K562 (cell line): ENCODE results near the gene KXD1. TPM values are rescaled to one million over a fixed set of nuclear protein-coding genes. Genes with fewer than 3 reads are reported as not detected.

ENCODE experiments used
- ATAC-seq: fragments of 200-7000 bp; cut with Tn5 transposase; 3 replicates; pipeline ENCODE4 v1.9.1; 2020; ENCODE audit warnings: moderate library complexity
- BruUV-seq: library from RNA; stranded (reverse); fragments of 400-500 nt; replicated peaks from 2 replicates; lab custom pipeline; 2021; lab: Mats Ljungman, UMichigan
- CTCF ChIA-PET: fragments of 300-600 bp; formaldehyde crosslinking; extraction: SDS; loops from one replicate; lab custom pipeline; 2021; ENCODE audit warnings: low intra/inter-chr PET ratio; lab: Yijun Ruan, JAX
- POLR2A ChIA-PET: fragments of 300-600, 350-650 bp; sonication (Branson Sonifier 250); formaldehyde crosslinking; extraction: SDS; loops from one replicate; lab custom pipeline; 2021; ENCODE audit warnings: antibody characterized with exemption, inconsistent platforms; lab: Yijun Ruan, JAX
- DNase-seq, 4 experiments: peaks; one replicate each; pipeline versions ENCODE4 v3.0.0 to v3.0.0-alpha.2; 2011 to 2018; ENCODE audit warnings: low spot score in 3 of 4, mixed read lengths in 3 of 4; ENCODE audit errors: extremely low read depth in 1 of 4
- FAIRE-seq: peaks from 2 replicates; lab custom pipeline; 2011; peaks lifted over from hg19 to GRCh38; lab: Jason Lieb, UNC
- H2AFZ ChIP-seq: 2 replicates; pipeline ENCODE4 v1.6.0; 2011; ENCODE audit warnings: low read depth, low read length, control low read depth, inconsistent platforms
- H3K27ac ChIP-seq: fragments of 200-600 bp; 3 replicates; pipeline ENCODE4 v1.8.0; 2011; ENCODE audit warnings: low read depth, mild to moderate bottlenecking, control low read depth, inconsistent platforms, low read length, moderate library complexity, mixed read lengths; ENCODE audit errors: extremely low read depth
- H3K27me3 ChIP-seq, 2 experiments: fragments of 300-600 bp in 1 of 2; 2 replicates in 1 of 2; 3 replicates in 1 of 2; pipeline versions ENCODE4 v1.6.0 to v1.8.0; 2011; ENCODE audit warnings: inconsistent platforms in 2 of 2, low read length in 2 of 2, mild to moderate bottlenecking in 1 of 2, mixed read lengths in 1 of 2, moderate library complexity in 1 of 2; ENCODE audit not compliant: control insufficient read depth in 2 of 2, insufficient read depth in 2 of 2
- H3K36me3 ChIP-seq: fragments of 300-600 bp; 3 replicates; pipeline ENCODE4 v1.8.0; 2011; ENCODE audit warnings: mild to moderate bottlenecking, low read length, inconsistent platforms; ENCODE audit not compliant: control insufficient read depth, insufficient read depth
- H3K4me1 ChIP-seq, 2 experiments: fragments of 200-600 bp in 1 of 2; replicated peaks in 1 of 2; 2 replicates in 1 of 2; 3 replicates in 1 of 2; pipeline versions ENCODE4 v1.5.1 to v1.8.0; 2011; ENCODE audit warnings: inconsistent platforms in 2 of 2, low read length in 2 of 2, mild to moderate bottlenecking in 1 of 2, mixed read lengths in 1 of 2, moderate library complexity in 1 of 2; ENCODE audit not compliant: control insufficient read depth in 2 of 2, insufficient read depth in 2 of 2
- H3K4me2 ChIP-seq: 2 replicates; pipeline ENCODE4 v1.6.1; 2011; ENCODE audit warnings: low read length, control low read depth, inconsistent platforms, mixed read lengths; ENCODE audit not compliant: insufficient read depth
- H3K4me3 ChIP-seq: fragments of 200-600 bp; sonication (generic), shearing (Covaris generic); 2 replicates; pipeline ENCODE4 v1.5.1; 2016; ENCODE audit warnings: control low read depth, inconsistent platforms
- H3K79me2 ChIP-seq: fragments of 200-600 bp; 3 replicates; pipeline ENCODE4 v1.8.0; 2011; ENCODE audit warnings: low read length, inconsistent platforms; ENCODE audit not compliant: control insufficient read depth, insufficient read depth
- H3K9ac ChIP-seq, 2 experiments: 2 replicates each; pipeline versions ENCODE4 v1.6.0 to v1.6.1; 2011; ENCODE audit warnings: low read depth in 2 of 2, low read length in 2 of 2, control low read depth in 1 of 2, inconsistent platforms in 1 of 2, mild to moderate bottlenecking in 1 of 2, mixed read lengths in 1 of 2; ENCODE audit not compliant: insufficient read depth in 1 of 2
- H3K9me1 ChIP-seq: one replicate; pipeline ENCODE4 v1.6.0; 2011; ENCODE audit warnings: inconsistent platforms, mild to moderate bottlenecking, low read length, moderate library complexity; ENCODE audit not compliant: control insufficient read depth, insufficient read depth
- H3K9me3 ChIP-seq: replicated peaks from 2 replicates; pipeline ENCODE4 v1.5.1; 2011; ENCODE audit warnings: low read depth, low read length, inconsistent platforms; ENCODE audit not compliant: control insufficient read depth, insufficient read depth
- H4K20me1 ChIP-seq: replicated peaks from 2 replicates; pipeline ENCODE4 v1.6.1; 2011; ENCODE audit warnings: low read length, inconsistent platforms, mixed read lengths; ENCODE audit not compliant: control insufficient read depth, insufficient read depth
- CTBP1 ChIP-seq: fragments of 450-650 bp; IDR thresholded peaks from 2 replicates; pipeline ENCODE4 v1.6.1; 2016; ENCODE audit warnings: borderline replicate concordance
- FOXM1 ChIP-seq, 2 experiments: fragments of 450-650 bp in 1 of 2; sonication (generic) in 1 of 2; formaldehyde crosslinking in 1 of 2; IDR thresholded peaks; 2 replicates each; pipeline versions ENCODE4 v1.6.1 to v1.9.0; 2017 to 2022; ENCODE audit warnings: low read depth in 2 of 2, mild to moderate bottlenecking in 2 of 2, missing genetic modification reagents in 1 of 2, moderate library complexity in 1 of 2
- GTF2F1 ChIP-seq: IDR thresholded peaks from 2 replicates; pipeline ENCODE4 v1.6.1; 2011; ENCODE audit warnings: low read depth, low read length, improper control_type of control experiment
- HDAC1 ChIP-seq, 2 experiments: fragments of 450-650 bp; IDR thresholded peaks; 2 replicates each; pipeline ENCODE4 v1.6.1; 2016 to 2017; ENCODE audit warnings: inconsistent platforms in 1 of 2, mild to moderate bottlenecking in 1 of 2, moderate library complexity in 1 of 2
- KDM4B ChIP-seq, 2 experiments: fragments of 450-650 bp in 1 of 2; sonication (generic) in 1 of 2; IDR thresholded peaks; 2 replicates each; pipeline ENCODE4 v1.6.1; 2016 to 2017; ENCODE audit warnings: borderline replicate concordance in 2 of 2, antibody characterized with exemption in 1 of 2, low read depth in 1 of 2, mild to moderate bottlenecking in 1 of 2
- NFE2L1 ChIP-seq: fragments of 450-650 bp; IDR thresholded peaks from 2 replicates; pipeline ENCODE4 v1.6.1; 2016; ENCODE audit warnings: missing genetic modification characterization, low read depth, mild to moderate bottlenecking, missing compliant biosample characterization, moderate library complexity, borderline replicate concordance
- PBX2 ChIP-seq, 2 experiments: IDR thresholded peaks in 1 of 2; conservative IDR thresholded peaks in 1 of 2; 2 replicates each; pipeline ENCODE4 v1.6.1; 2016; ENCODE audit warnings: low read depth in 2 of 2, mild to moderate bottlenecking in 1 of 2, missing compliant biosample characterization in 1 of 2, missing genetic modification characterization in 1 of 2, moderate library complexity in 1 of 2
- RBBP5 ChIP-seq: fragments of 200-600 bp; sonication (generic); IDR thresholded peaks from 2 replicates; pipeline ENCODE4 v1.6.1; 2012; ENCODE audit warnings: borderline replicate concordance, mild to moderate bottlenecking, low read length, control low read depth, inconsistent platforms; ENCODE audit not compliant: insufficient read depth, poor library complexity, severe bottlenecking
- RBM39 ChIP-seq: fragments of 200-400 bp; formaldehyde crosslinking; optimal IDR thresholded peaks from 2 replicates; pipeline ENCODE3; 2018; ENCODE audit warnings: low read depth, low read length
- SRSF7 ChIP-seq: fragments of 200-400 bp; formaldehyde crosslinking; optimal IDR thresholded peaks from 2 replicates; pipeline ENCODE3; 2017; ENCODE audit warnings: mild to moderate bottlenecking, low read depth, low read length
- TAF1 ChIP-seq: IDR thresholded peaks from 2 replicates; pipeline ENCODE4 v1.6.1; 2011; ENCODE audit warnings: mild to moderate bottlenecking, low read length, moderate library complexity; ENCODE audit not compliant: insufficient read depth, control insufficient read depth, severe bottlenecking; ENCODE audit errors: extremely low read depth
- TEAD4 ChIP-seq, 2 experiments: sonication (generic) in 1 of 2; formaldehyde crosslinking in 1 of 2; IDR thresholded peaks; 2 replicates each; pipeline versions ENCODE4 v1.6.1 to v1.8.0; 2012 to 2022; ENCODE audit warnings: borderline replicate concordance in 1 of 2, inconsistent platforms in 1 of 2, low read length in 1 of 2, mild to moderate bottlenecking in 1 of 2, missing genetic modification reagents in 1 of 2
- XRCC4 ChIP-seq: IDR thresholded peaks from one replicate; pipeline ENCODE4 v1.6.1; 2011; ENCODE audit not compliant: insufficient read depth, insufficient read length; ENCODE audit errors: extremely low read depth
- ZBTB12 ChIP-seq: fragments of 250-450 bp; sonication (Bioruptor Pico); IDR thresholded peaks from 2 replicates; pipeline ENCODE4 v1.4.0; 2020
- ZKSCAN3 ChIP-seq: fragments of 250-450 bp; sonication (Bioruptor Pico); IDR thresholded peaks from 2 replicates; pipeline ENCODE4 v1.4.0; 2020
- WGBS: fragments of 100-300 bp; shearing (Covaris generic); methylation state at CpG from one replicate; pipeline ENCODE4 v1.1.6; 2016; ENCODE audit warnings: low coverage, mixed read lengths; ENCODE audit not compliant: insufficient coverage; ENCODE audit errors: missing lambda C conversion rate; 5-methylcytosine and 5-hydroxymethylcytosine counted together
- in situ Hi-C: fragments of 300-500 bp; cut with MboI; formaldehyde crosslinking; loops from 4 replicates; pipeline ENCODE4 v1.15.0; 2018; ENCODE audit warnings: inconsistent platforms, mixed read lengths
- intact Hi-C: fragments of 100-400 bp; cut with micrococcal nuclease; formaldehyde crosslinking; loops from 2 replicates; pipeline ENCODE4 v1.14.2; 2022
- polyA plus RNA-seq, 8 experiments: library from polyadenylated mRNA; depleted of rRNA in 4 of 8; stranded (reverse) in 5 of 8; unstranded in 3 of 8; fragments of >200 nt; fragmentation: Nextera tagmentation in 2 of 8; fragmentation: Illumina TruSeq in 1 of 8; extraction: Ambion mirVana in 2 of 8; extraction: Trizol in 1 of 8; gene quantifications; 2 replicates each; pipeline versions ENCODE4 v1.2.1 to v1.2.3, GENCODE V29; 2011 to 2014; ENCODE audit warnings: inconsistent platforms in 1 of 8, missing spikeins in 1 of 8
- total RNA-seq, 7 experiments: library from RNA; depleted of rRNA in 6 of 7; stranded (reverse); fragments of >200 nt in 6 of 7; fragmentation: Illumina TruSeq in 2 of 7; extraction: Trizol in 2 of 7; gene quantifications; 2 replicates each; pipeline versions ENCODE4 v1.2.1 to v1.2.3, GENCODE V29; 2011 to 2021; ENCODE audit warnings: low replicate concordance in 1 of 7

KXD1 gene
- total and polyA plus RNA-seq, 9 of the 15 experiments (the other 6 are each of a cell fraction or from before 2014, with no cell fraction given), result 21.9 to 210 (median 118) TPM

- intact Hi-C loops (loop anchor here (1.0 to 5.0 kb wide), 4 partner anchors 17 to 101 kb away; partner anchors contain the start of genes ELL and REX1BD), in situ Hi-C loops (no loop called here)
- WGBS, result 2% methylated on average over 47 of the region's 75 CpGs
- H3K9ac ChIP-seq, result peak within 1 kb of the TSS; percentile 99 to 100
- peak within 1 kb of the TSS; percentile 77 for H2AFZ ChIP-seq
- H3K36me3 ChIP-seq, result peaks cover 80% of the 10 kb centered on the region
- H3K9me3 ChIP-seq, result no peaks in the 10 kb centered on the region
- peak; percentile 91 for FAIRE-seq
- peak within 1 kb of the TSS; percentile 99 for H3K4me2 ChIP-seq
- H3K27ac ChIP-seq, result peak within 1 kb of the TSS; percentile 90
- H3K4me3 ChIP-seq, result peak within 1 kb of the TSS; percentile 99
- H4K20me1 ChIP-seq, result peaks cover 14% of the 10 kb centered on the region
- H3K4me1 ChIP-seq, result peaks cover 12 to 42% of the 10 kb centered on the region in 2 experiments; a peak in 4 of 5 replicates
- BruUV-seq, result no TSS peak
- ATAC-seq, result peak; percentile 98
- ChIA-PET POLR2A (interaction anchor here (0.6 to 5.7 kb wide), 16 partner anchors 9 to 290 kb away, joined by 3 to 49 read pairs (median 4); partner anchors contain the start of genes FKBP8, JUND, KXD1 and REX1BD), CTCF (no interaction called here)
- H3K9me1 ChIP-seq, result peaks cover 7% of the 10 kb centered on the region
- H3K27me3 ChIP-seq, result no peaks in the 10 kb centered on the region; a peak in 1 of 5 replicates
- H3K79me2 ChIP-seq, result peaks cover 30% of the 10 kb centered on the region
- peak; percentile 90 to 99 (median 92) for DNase-seq
- TF ChIP-seq TEAD4 (IDR thresholded peaks at IDR 0.05; ENCODE audit: low read length) (0 out of 2 replicates have a peak, but pooled peaks have one; percentile 4), TEAD4 (CRISPR knock-in tag; IDR thresholded peaks at IDR 0.05; ENCODE audit: borderline replicate concordance) (no peak), ZBTB12 (CRISPR knock-in tag) (peak; percentile 95), RBBP5 (peak; percentile 83), PBX2 (CRISPR knock-in tag; IDR thresholded peaks at IDR 0.05; ENCODE audit: low read depth) (no peak), PBX2 (tag; conservative IDR thresholded peaks at IDR 0.05; ENCODE audit: low read depth) (no peak), RBM39 (no peak), XRCC4 (no peak), ZKSCAN3 (CRISPR knock-in tag) (no peak), TAF1 (peak; percentile 98), HDAC1 (IDR thresholded peaks at IDR 0.05) (peak in 1 of 2 experiments; percentile 94; a peak in 2 of 4 replicates), FOXM1 (IDR thresholded peaks at IDR 0.05; ENCODE audit: low read depth) (no peak), FOXM1 (CRISPR knock-in tag; IDR thresholded peaks at IDR 0.05; ENCODE audit: low read depth) (peak; percentile 83; the same call in 1 of the 2 replicates), GTF2F1 (peak; percentile 67; the same call in 1 of the 2 replicates), KDM4B (IDR thresholded peaks at IDR 0.05; ENCODE audit: borderline replicate concordance in 2 of 2, low read depth in 1 of 2) (peak in 1 of 2 experiments; percentile 76; a peak in 1 of 4 replicates), NFE2L1 (no peak), CTBP1 (peak; percentile 44; the same call in 1 of the 2 replicates), SRSF7 (no peak)
Measured at GRCh38 chr19:18571564-18572344, 14.1 kb downstream of the KXD1 start, which contains the start of gene UBA52. Gene UBA52, plus strand, starts transcription at chr19:18571857. Its CDS starts 1,444 bp downstream, at chr19:18573301.
